ENCODE measurements around the gene PARL. TPM values are rescaled to one million over a fixed set of nuclear protein-coding genes. Genes with fewer than 3 reads are reported as not detected.
"Not testable (repeated sequence)": the region's sequence is repeated elsewhere in the genome, so short reads cannot be mapped to it uniquely, and the experiment has no call there.

PARL gene
- total RNA-seq, 6 experiments from 2014 or later, result 64.7 to 82.5 (median 81.4) TPM

- Mint-ChIP-seq H3K36me3 (ENCODE audit: low read depth) (peaks cover 43% of the 10 kb centered on the region), H3K9me3 (no peaks in the 10 kb centered on the region)
These were observed 94.9 kb downstream of the PARL start for GRCh38 chr3:183789826-183790225.

DNA sequence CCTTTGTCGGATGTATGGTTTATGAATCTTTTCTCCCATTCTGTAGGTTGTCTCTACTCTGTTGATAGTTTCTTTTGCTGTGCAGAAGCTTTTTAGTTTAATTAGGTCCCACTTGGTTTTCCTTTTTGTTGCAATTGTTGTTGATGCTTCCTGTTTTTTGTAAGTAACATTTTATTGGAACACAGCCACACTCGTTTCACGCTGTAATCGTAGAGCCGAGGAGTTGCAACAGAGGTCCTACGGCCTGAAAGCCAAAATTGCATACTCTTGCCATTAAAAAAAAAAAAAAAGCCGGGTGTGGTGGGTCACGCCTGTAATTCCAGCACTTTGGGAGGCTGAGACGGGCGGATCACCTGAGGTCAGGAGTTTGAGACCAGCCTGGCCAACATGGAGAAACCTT, 100.2 kb downstream of the PARL start:
- not testable (repeated sequence) for H3K4me3 Mint-ChIP-seq; H3K27me3 Mint-ChIP-seq (ENCODE audit: insufficient read depth); H3K9me3 Mint-ChIP-seq; H3K27ac Mint-ChIP-seq; DNase-seq
- H3K36me3 Mint-ChIP-seq (ENCODE audit: low read depth), result peaks cover 37% of the 10 kb centered on the region
- H3K4me1 Mint-ChIP-seq (ENCODE audit: low read depth), result peaks cover 26% of the 10 kb centered on the region

More at GRCh38 chr3:183789826-183790225, 94.9 kb downstream of the PARL start:
- peak overlapping the region; percentile 26; the same call in 1 of the 2 replicates for H3K27ac Mint-ChIP-seq
- H3K4me3 Mint-ChIP-seq, result no peak overlapping the region; the same call in 1 of the 2 replicates
- no peak for DNase-seq
- no peaks in the 10 kb centered on the region; the same call in 1 of the 2 replicates for H3K27me3 Mint-ChIP-seq (ENCODE audit: insufficient read depth)
- TF ChIP-seq CTCF (IDR thresholded peaks at IDR 0.05), result no peak
- peaks cover 11% of the 10 kb centered on the region for H3K4me1 Mint-ChIP-seq (ENCODE audit: low read depth)

DNA sequence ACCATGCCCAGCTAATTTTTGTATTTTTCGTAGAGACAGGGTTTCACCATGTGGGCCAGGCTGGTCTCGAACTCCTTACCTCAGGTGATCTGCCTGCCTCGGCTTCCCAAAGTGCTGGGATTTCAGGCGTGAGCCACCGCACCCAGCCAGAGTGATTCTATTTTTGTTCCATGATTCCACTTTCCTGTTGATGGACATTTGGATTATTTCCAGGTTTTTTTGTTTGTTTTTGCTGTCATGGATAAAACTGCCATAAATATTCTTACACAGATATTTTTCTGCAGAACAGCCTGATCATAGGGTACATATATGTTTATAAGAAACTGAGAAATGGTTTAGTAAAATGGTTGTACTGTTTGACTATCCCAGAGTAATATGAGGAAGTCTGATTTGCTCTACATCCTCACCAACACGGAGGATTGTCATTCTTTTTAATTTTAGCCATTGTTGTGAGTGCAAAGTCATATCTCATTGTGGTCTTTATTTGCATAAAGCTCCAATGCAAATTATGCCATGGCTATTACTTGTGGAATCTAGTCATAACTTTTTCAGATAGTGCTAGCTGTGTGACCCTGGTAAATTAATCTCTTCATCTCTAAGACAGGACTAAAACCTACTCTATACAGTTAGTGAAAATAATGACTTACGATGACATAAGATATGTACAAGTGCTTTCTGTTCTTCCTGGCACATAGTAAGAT, 102.0 kb downstream of the PARL start:
- H3K36me3 Mint-ChIP-seq (ENCODE audit: low read depth), result peaks cover 44% of the 10 kb centered on the region
- no peaks in the 10 kb centered on the region for H3K9me3 Mint-ChIP-seq
- no peaks in the 10 kb centered on the region; the same call in none of the 2 replicates for H3K27me3 Mint-ChIP-seq (ENCODE audit: insufficient read depth)
- H3K4me3 Mint-ChIP-seq, result no peak overlapping the region
- DNase-seq, result no peak
- TF ChIP-seq CTCF (IDR thresholded peaks at IDR 0.05), result no peak
- H3K27ac Mint-ChIP-seq, result peak overlapping the region; percentile 31; the same call in 1 of the 2 replicates
- peaks cover 26% of the 10 kb centered on the region for H3K4me1 Mint-ChIP-seq (ENCODE audit: low read depth)

GRCh38 chr3:183781246-183781645, 103.4 kb downstream of the PARL start:
- TF ChIP-seq CTCF (IDR thresholded peaks at IDR 0.05), result no peak
- Mint-ChIP-seq H3K9me3 (no peaks in the 10 kb centered on the region), H3K27me3 (ENCODE audit: insufficient read depth) (no peaks in the 10 kb centered on the region; the same call in 1 of the 2 replicates), H3K4me3 (no peak overlapping the region), H3K36me3 (ENCODE audit: low read depth) (peaks cover 42% of the 10 kb centered on the region), H3K4me1 (ENCODE audit: low read depth) (peaks cover 34% of the 10 kb centered on the region), H3K27ac (no peak overlapping the region)
- no peak for DNase-seq

DNA sequence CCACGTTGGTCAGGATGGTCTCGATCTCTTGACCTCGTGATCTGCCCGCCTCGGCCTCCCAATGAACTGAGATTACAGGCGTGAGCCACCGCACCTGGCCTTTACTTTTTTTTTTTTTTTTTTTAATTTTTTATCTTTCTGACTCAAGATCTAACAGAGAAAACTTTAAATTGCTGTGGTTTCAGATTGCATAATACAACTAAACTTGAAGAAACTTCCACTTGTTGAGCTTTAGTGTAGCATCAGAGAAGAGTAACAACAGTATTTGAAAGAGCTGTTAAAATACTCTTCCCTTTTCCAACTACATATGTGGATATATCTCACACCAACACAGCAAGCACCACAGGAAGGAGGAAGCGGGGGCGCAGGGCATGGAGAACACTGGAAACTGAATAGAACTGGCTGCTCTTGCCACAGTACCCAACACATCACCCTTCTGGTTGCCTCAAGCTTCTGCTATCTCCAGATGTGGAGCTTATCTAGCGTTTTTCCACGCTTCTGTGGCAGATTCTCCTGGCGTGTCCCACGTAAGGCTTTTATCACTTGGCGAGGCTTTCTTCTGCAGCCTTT, 104.7 kb downstream of the PARL start:
- H3K9me3 Mint-ChIP-seq, result no peaks in the 10 kb centered on the region
- TF ChIP-seq CTCF (IDR thresholded peaks at IDR 0.05), result no peak
- peaks cover 47% of the 10 kb centered on the region for H3K4me1 Mint-ChIP-seq (ENCODE audit: low read depth)
- H3K27ac Mint-ChIP-seq, result no peak overlapping the region
- H3K27me3 Mint-ChIP-seq (ENCODE audit: insufficient read depth), result no peaks in the 10 kb centered on the region; the same call in 1 of the 2 replicates
- no peak overlapping the region for H3K4me3 Mint-ChIP-seq
- DNase-seq, result peak; percentile 3
- H3K36me3 Mint-ChIP-seq (ENCODE audit: low read depth), result peaks cover 44% of the 10 kb centered on the region

Small RNAs within 50 kb of the gene (microRNA-seq; reads per million reads assigned to microRNA genes)
- not detected for gene MIR4448

Other genes starting within 250 kb of the PARL start
- gene KLHL24, start 249.3 kb downstream of the PARL start, total RNA-seq (2021; fragmentation: NEBNext Ultra II Directional; extraction: Animal tissue kit (Norgen Biotek cat#: 25700)), result 10 to 100 TPM in 1 of 6 experiments, 1 to 10 TPM in 5; 5.6 to 15.1 (median 6.7) TPM
- 10 to 100 TPM; 19.0 to 24.6 (median 20.7) TPM for gene YEATS2, start 187.1 kb downstream of the PARL start, total RNA-seq (2021; fragmentation: NEBNext Ultra II Directional; extraction: Animal tissue kit (Norgen Biotek cat#: 25700))
- gene MAP6D1, start 59.3 kb downstream of the PARL start, total RNA-seq (2021; fragmentation: NEBNext Ultra II Directional; extraction: Animal tissue kit (Norgen Biotek cat#: 25700)), result 1 to 10 TPM; 2.9 to 4.1 (median 3.7) TPM
- gene ABCC5, start 133.0 kb upstream of the PARL start, total RNA-seq (2021; fragmentation: NEBNext Ultra II Directional; extraction: Animal tissue kit (Norgen Biotek cat#: 25700)), result 10 to 100 TPM; 16.6 to 19.6 (median 17.4) TPM
- not detected for gene HTR3D, start 146.9 kb upstream of the PARL start, total RNA-seq (2021; fragmentation: NEBNext Ultra II Directional; extraction: Animal tissue kit (Norgen Biotek cat#: 25700))
- gene HTR3C, start 168.2 kb upstream of the PARL start, total RNA-seq (2021; fragmentation: NEBNext Ultra II Directional; extraction: Animal tissue kit (Norgen Biotek cat#: 25700)), result not detected
- not detected for gene HTR3E, start 212.2 kb upstream of the PARL start, total RNA-seq (2021; fragmentation: NEBNext Ultra II Directional; extraction: Animal tissue kit (Norgen Biotek cat#: 25700))